NCI-H2196 treated with DMSO at 0.1 percent for 48 hours (cell line): Measurements from ENCODE around the gene AK4.

Experiments
- DNase-seq: peaks from one replicate; lab custom pipeline; 2025; ENCODE audit not compliant: unreplicated experiment; lab: John Stamatoyannopoulos, UW

The AK4 gene

DNA sequence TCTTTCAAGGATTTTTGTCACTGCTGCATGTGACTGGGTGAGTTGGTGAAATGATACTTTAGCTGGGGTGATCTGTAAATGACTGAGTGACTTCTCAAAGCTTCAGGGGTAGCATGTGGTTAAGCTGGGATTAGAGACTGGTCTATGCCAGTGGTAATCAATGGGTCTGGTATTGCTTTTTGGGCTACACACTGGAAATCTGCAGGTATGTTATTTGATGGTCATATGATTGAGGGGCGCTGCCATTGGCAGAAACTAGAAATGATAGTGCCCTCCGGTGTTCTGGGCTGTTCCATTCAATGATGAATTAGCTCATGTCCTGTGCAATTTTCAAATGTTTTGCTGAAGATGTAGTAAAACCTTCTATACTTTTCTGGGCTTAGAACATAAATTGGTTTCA lies 121.6 kb downstream of the AK4 start:
- DNase-seq: no peak

DNA sequence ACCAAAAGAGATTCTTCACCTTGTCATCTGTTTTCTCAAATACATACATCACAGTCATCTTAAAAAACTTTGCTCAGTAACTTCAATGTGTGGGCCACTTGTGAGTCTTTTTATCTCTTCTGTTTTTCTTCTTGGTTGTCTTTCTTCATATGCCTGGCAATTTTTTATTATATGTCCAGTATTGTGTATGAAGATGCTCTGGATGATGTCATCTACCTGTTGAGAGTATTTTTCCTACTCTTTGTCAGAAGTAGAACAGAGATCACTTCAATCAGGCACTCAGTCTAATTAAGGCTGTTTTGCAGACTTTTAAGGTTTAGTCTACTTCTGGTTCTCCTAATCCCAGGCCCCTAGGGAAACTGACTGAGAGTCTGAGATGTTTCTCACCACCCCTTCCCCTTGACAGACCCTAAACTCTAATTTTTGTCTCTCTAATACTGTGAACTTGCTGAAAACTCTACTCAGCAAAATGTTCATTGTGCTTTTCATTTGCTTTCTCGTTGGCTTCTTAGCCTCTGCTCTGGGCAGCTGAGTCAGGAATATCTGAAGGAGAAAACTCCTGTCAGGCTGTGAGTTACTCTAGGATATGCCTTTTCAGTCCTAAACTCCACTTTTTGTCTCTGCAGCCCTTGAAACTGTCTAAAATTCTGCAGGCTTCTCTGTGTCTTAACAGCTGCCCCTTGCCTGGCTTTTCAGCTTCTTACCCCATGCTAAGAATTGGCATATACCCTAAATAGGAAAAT lies 128.4 kb downstream of the AK4 start:
- DNase-seq: no peak

DNA sequence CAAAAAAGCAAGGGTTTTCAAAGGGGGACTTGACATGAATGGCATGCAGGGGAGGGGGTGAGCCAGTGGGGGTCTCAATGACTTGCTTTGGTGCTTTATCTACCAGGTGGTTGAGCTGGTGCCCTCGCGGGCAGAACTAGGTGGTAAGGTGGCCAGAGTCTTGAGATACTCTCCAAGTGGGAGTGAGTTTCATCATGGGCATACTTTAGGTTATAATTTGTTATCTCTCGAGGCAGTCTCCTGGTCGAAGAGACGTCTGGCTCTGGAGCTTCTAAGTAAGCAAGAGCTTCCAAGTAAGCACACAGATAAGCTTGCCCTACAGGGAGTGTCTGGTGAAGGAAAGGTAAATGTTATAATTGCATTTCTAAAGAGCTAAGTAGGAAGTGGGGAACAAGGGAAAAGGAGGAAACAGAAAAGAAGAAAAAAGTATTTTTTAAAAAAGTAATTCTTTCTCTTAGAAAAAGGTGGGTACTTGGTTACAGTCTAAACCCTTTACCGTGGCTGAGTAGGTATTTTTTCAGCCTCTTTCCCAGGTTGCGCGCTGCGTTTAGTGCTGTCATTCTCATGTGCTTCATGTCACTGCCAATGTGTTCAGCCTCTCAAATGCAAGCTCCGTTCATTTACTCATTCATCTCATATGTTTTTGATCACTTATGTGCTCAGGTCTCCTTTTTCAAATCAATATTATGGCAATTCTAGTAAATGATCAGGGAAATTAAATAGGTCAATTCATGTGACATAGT lies 129.8 kb downstream of the AK4 start:
- DNase-seq: no peak

DNA sequence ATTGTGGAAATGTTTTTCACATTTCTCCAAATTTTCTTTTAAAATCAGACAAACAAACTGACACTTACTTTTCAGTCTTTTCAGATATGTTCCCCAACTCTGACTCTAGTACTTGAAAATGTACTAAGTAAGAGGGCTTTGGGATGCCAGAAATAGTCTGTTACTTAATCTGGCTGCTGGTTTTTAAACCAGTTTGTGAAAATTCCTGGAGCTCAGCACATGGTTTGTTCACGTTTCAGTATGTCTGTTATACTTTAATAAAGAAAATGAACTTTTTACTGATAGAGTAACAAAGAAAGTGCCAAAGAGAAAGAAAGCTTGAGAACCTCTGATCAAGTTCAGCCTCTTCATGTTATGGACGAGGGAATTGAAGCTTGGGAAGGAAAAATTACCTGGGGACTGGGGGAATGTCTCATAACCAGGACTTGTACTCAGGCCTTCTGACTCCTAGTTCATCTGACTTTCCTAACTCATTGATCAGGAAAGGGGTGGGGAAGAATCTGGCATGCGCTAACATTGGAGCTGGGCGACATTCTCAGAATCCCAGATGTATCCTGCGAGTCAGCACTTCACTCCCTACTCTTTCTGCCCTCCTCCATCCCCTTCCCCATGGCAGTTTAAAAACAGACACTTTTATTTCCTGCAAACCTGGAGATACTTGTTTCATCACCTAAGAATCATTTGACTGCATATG lies 130.5 kb downstream of the AK4 start:
- no peak for DNase-seq

DNA sequence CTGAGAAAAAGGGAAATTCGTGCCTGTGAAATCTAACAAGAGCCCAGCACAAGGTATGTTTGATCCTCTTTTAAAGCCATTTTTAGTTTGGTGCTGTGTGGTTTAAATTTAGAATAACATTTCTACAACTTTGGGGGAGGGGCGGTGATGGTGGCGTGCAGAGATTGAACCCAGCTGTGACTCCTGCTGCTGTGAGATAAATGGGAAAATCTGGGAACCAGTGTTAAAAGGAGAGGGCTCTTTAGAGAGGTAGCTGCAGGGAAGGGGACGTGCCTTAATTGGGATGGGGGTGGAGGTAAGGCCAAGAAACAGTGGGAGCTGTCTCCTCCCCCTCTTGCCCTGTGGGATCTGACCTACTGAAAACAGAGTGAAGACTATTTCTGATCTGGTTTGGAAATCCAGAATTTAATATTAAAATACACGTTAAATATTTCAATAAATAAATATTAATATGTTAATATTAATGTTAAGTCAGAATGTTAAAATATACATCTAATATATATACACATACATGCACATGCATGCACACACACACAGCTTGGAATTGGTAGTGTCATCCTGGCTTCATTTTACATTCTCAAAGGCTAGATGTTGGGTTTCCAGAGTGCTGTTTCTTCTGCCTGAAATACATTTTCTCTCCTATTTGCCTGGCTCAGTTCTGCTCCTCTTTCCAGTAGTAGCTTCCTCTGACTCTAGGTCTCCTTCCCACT lies 131.2 kb downstream of the AK4 start:
- DNase-seq: no peak
